Smooth muscle cell (in vitro differentiated cells): ENCODE measurements around the gene AIFM3. TPM values are rescaled to one million over a fixed set of nuclear protein-coding genes. Genes with fewer than 3 reads are reported as not detected.

Experiments
- DNase-seq: peaks from one replicate; lab custom pipeline; 2025; ENCODE audit not compliant: unreplicated experiment; lab: John Stamatoyannopoulos, UW
- H2AFZ ChIP-seq: fragments of 200-600 bp; sonication (generic); 2 replicates; pipeline ENCODE4 v1.6.0; 2016; ENCODE audit warnings: antibody characterized with exemption, low read depth, mild to moderate bottlenecking
- H3F3A ChIP-seq: fragments of 200-600 bp; sonication (generic); 2 replicates; pipeline ENCODE4 v1.6.0; 2017; ENCODE audit warnings: antibody characterized with exemption, low read depth
- H3K27ac ChIP-seq: fragments of 200-600 bp; sonication (generic); 2 replicates; pipeline ENCODE4 v1.5.1; 2016; ENCODE audit warnings: low read depth, mild to moderate bottlenecking
- H3K27me3 ChIP-seq: fragments of 200-600 bp; sonication (generic); 2 replicates; pipeline ENCODE4 v1.6.1; 2016; ENCODE audit warnings: low read depth, mild to moderate bottlenecking
- H3K36me3 ChIP-seq: fragments of 200-600 bp; sonication (generic); 2 replicates; pipeline ENCODE4 v1.5.1; 2016; ENCODE audit warnings: low read depth
- H3K4me1 ChIP-seq: fragments of 200-600 bp; sonication (generic); 2 replicates; pipeline ENCODE4 v1.5.1; 2016; ENCODE audit warnings: low read depth
- H3K4me2 ChIP-seq: fragments of 200-600 bp; sonication (generic); 2 replicates; pipeline ENCODE4 v1.6.0; 2016; ENCODE audit warnings: mild to moderate bottlenecking
- H3K4me3 ChIP-seq: fragments of 200-600 bp; sonication (generic); 2 replicates; pipeline ENCODE4 v1.5.1; 2016; ENCODE audit warnings: mild to moderate bottlenecking
- H3K79me2 ChIP-seq: fragments of 200-600 bp; sonication (generic); 2 replicates; pipeline ENCODE4 v1.6.0; 2016; ENCODE audit warnings: low read depth, mild to moderate bottlenecking
- H3K9ac ChIP-seq: fragments of 200-600 bp; sonication (generic); 2 replicates; pipeline ENCODE4 v1.6.0; 2016; ENCODE audit warnings: low read depth
- H3K9me3 ChIP-seq: fragments of 200-600 bp; sonication (generic); replicated peaks from 2 replicates; pipeline ENCODE4 v1.5.1; 2016; ENCODE audit warnings: low read depth
- H4K20me1 ChIP-seq: fragments of 200-600 bp; sonication (generic); 2 replicates; pipeline ENCODE4 v1.6.0; 2016; ENCODE audit warnings: low read depth
- WGBS: methylation state at CpG from one replicate; pipeline ENCODE4 v1.1.7; 2016; ENCODE audit warnings: low lambda C conversion rate; 5-methylcytosine and 5-hydroxymethylcytosine counted together
- polyA plus RNA-seq: library from polyadenylated mRNA; unstranded; fragments of >200 nt; fragmentation: Nextera tagmentation; extraction: Ambion mirVana; gene quantifications from 2 replicates; pipeline ENCODE4 v1.2.1, GENCODE V29; 2016
- total RNA-seq: library from RNA; depleted of rRNA; stranded (reverse); fragments of >200 nt; gene quantifications from 2 replicates; pipeline ENCODE4 v1.2.3, GENCODE V29; 2014
- TF ChIP-seq, protein P1 (sequence below): fragments of 200-600 bp; sonication (generic); IDR thresholded peaks from 2 replicates; pipeline ENCODE4 v1.5.1; 2017; ENCODE audit warnings: borderline replicate concordance, mild to moderate bottlenecking, antibody characterized with exemption; ENCODE audit not compliant: insufficient read depth, poor library complexity, severe bottlenecking

The AIFM3 gene
- total and polyA plus RNA-seq, 2 experiments from 2014 or later = 0.85 TPM; not detected in 1

GRCh38 chr22:20943104-20943933, 23.7 kb upstream of the AIFM3 start:
- 97% methylated on average over 8 of the region's 8 CpGs for WGBS
- Histone ChIP-seq H4K20me1 (peaks cover 98% of the 10 kb centered on the region), H3F3A (no peaks in the 10 kb centered on the region), H3K79me2 (peaks cover 97% of the 10 kb centered on the region), H3K9ac (no peak overlapping the region), H3K4me3 (no peak overlapping the region), H3K9me3 (no peaks in the 10 kb centered on the region), H3K27ac (no peak overlapping the region), H3K27me3 (no peaks in the 10 kb centered on the region), H3K36me3 (no peaks in the 10 kb centered on the region), H3K4me1 (no peaks in the 10 kb centered on the region), H3K4me2 (no peak overlapping the region), H2AFZ (no peak overlapping the region)
- TF ChIP-seq, protein P1, sequence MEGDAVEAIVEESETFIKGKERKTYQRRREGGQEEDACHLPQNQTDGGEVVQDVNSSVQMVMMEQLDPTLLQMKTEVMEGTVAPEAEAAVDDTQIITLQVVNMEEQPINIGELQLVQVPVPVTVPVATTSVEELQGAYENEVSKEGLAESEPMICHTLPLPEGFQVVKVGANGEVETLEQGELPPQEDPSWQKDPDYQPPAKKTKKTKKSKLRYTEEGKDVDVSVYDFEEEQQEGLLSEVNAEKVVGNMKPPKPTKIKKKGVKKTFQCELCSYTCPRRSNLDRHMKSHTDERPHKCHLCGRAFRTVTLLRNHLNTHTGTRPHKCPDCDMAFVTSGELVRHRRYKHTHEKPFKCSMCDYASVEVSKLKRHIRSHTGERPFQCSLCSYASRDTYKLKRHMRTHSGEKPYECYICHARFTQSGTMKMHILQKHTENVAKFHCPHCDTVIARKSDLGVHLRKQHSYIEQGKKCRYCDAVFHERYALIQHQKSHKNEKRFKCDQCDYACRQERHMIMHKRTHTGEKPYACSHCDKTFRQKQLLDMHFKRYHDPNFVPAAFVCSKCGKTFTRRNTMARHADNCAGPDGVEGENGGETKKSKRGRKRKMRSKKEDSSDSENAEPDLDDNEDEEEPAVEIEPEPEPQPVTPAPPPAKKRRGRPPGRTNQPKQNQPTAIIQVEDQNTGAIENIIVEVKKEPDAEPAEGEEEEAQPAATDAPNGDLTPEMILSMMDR = no peak
- no peak for DNase-seq

DNA sequence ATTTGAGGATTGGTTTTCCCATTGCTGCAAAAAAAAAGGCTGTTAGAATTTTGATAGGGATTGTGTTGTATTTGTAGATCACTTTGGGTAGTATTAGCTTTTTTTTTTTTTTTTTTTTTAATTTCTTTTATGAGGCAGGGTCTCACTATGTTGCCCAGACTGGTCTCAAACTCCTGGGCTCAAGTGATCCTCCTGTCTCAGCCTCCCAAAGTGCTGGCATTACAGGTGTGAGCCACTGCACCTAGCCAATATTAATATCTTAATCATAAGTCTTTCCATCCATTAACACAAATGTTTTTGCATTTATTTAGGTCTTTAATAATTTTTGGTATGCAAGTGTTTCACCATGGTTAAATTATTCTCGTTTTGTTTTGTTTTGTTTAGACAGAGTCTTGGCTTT, 23.0 kb upstream of the AIFM3 start:
- H4K20me1 ChIP-seq = peaks cover 98% of the 10 kb centered on the region
- 74% methylated on average over 1 of the region's 1 CpG for WGBS
- H3K9me3 ChIP-seq = no peaks in the 10 kb centered on the region
- H3K27ac ChIP-seq = no peak overlapping the region
- DNase-seq = no peak
- no peak overlapping the region for H3K4me2 ChIP-seq
- H3F3A ChIP-seq = no peaks in the 10 kb centered on the region
- no peak overlapping the region for H3K4me3 ChIP-seq
- no peak overlapping the region for H3K9ac ChIP-seq
- H3K36me3 ChIP-seq = no peaks in the 10 kb centered on the region
- no peaks in the 10 kb centered on the region for H3K27me3 ChIP-seq
- no peaks in the 10 kb centered on the region for H3K4me1 ChIP-seq
- TF ChIP-seq, protein P1 = no peak
- peaks cover 97% of the 10 kb centered on the region for H3K79me2 ChIP-seq
- no peak overlapping the region for H2AFZ ChIP-seq

DNA sequence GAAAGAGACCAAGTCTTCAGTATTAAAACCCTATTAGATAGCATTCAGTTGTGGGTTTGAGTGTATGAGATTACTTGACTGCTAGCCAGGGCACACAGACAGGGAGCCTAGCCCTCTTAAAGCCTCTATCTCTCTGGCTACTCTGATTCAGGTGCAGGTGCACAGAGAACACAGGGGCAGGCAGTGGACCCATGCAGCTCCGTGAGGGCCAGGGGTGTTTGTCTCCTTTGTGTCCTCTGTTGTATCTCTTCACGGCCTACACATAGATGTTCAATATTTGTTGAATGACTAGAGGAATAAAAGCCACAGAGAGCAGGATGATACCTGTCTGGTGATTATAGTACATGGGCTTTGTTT, 21.5 kb upstream of the AIFM3 start:
- Histone ChIP-seq H3K4me1 (no peaks in the 10 kb centered on the region), H3K27ac (peak overlapping the region; percentile 10), H3K9ac (no peak overlapping the region), H3K79me2 (peaks cover 97% of the 10 kb centered on the region), H2AFZ (no peak overlapping the region), H3K27me3 (no peaks in the 10 kb centered on the region), H3K4me3 (no peak overlapping the region), H3K9me3 (no peaks in the 10 kb centered on the region), H3F3A (no peaks in the 10 kb centered on the region), H3K36me3 (no peaks in the 10 kb centered on the region), H4K20me1 (peaks cover 98% of the 10 kb centered on the region), H3K4me2 (no peak overlapping the region)
- WGBS = 100% methylated on average over 2 of the region's 2 CpGs
- TF ChIP-seq, protein P1 = no peak
- DNase-seq = no peak
